OCI-LY1 (cell line): ENCODE measurements around the gene TFAP2E.
"Not testable (repeated sequence)": the region's sequence is repeated elsewhere in the genome, so short reads cannot be mapped to it uniquely, and the experiment has no call there.

Experiments used
- H2AFZ ChIP-seq: fragments of 200-600 bp; sonication (generic), shearing (Covaris generic); 2 replicates; pipeline ENCODE4 v1.6.0; 2014; ENCODE audit warnings: antibody characterized with exemption, mild to moderate bottlenecking, low read length
- H3F3A ChIP-seq: fragments of 200-600 bp; sonication (generic), shearing (Covaris generic); 2 replicates; pipeline ENCODE4 v1.6.0; 2014; ENCODE audit warnings: mild to moderate bottlenecking, antibody characterized with exemption, low read length, moderate library complexity; ENCODE audit not compliant: insufficient read depth
- H3K27ac ChIP-seq: fragments of 200-600 bp; sonication (generic); 2 replicates; pipeline ENCODE4 v1.5.1; 2014; ENCODE audit warnings: low read length, mixed run types, mild to moderate bottlenecking, low read depth; ENCODE audit not compliant: poor library complexity, severe bottlenecking
- H3K27me3 ChIP-seq: fragments of 200-600 bp; sonication (generic); 2 replicates; pipeline ENCODE4 v1.6.0; 2014; ENCODE audit warnings: antibody characterized with exemption, mild to moderate bottlenecking, low read length, moderate library complexity; ENCODE audit not compliant: insufficient read depth
- H3K36me3 ChIP-seq: fragments of 200-600 bp; sonication (generic); 2 replicates; pipeline ENCODE4 v1.6.1; 2014; ENCODE audit warnings: mild to moderate bottlenecking, antibody characterized with exemption, low read length, moderate library complexity, mixed read lengths; ENCODE audit not compliant: insufficient read depth
- H3K4me1 ChIP-seq: fragments of 200-600 bp; sonication (generic); 2 replicates; pipeline ENCODE4 v1.5.1; 2014; ENCODE audit warnings: mild to moderate bottlenecking, low read length, moderate library complexity; ENCODE audit not compliant: insufficient read depth, severe bottlenecking
- H3K4me2 ChIP-seq: fragments of 200-600 bp; sonication (generic), shearing (Covaris generic); 2 replicates; pipeline ENCODE4 v1.6.1; 2014; ENCODE audit warnings: low read length
- H3K4me3 ChIP-seq: fragments of 200-600 bp; sonication (generic); 2 replicates; pipeline ENCODE4 v1.5.1; 2014; ENCODE audit warnings: low read length, low read depth, mild to moderate bottlenecking, mixed read lengths; ENCODE audit not compliant: poor library complexity, severe bottlenecking
- H3K79me2 ChIP-seq: fragments of 200-600 bp; shearing (Covaris generic); 2 replicates; pipeline ENCODE4 v1.6.1; 2016; ENCODE audit warnings: mixed run types, low read length, mixed read lengths; ENCODE audit not compliant: insufficient read depth
- H3K9ac ChIP-seq: fragments of 200-600 bp; sonication (generic), shearing (Covaris generic); 2 replicates; pipeline ENCODE4 v1.6.1; 2014; ENCODE audit warnings: mild to moderate bottlenecking, low read length, mixed read lengths
- H3K9me2 ChIP-seq: fragments of 200-600 bp; sonication (generic), shearing (Covaris generic); 2 replicates; pipeline ENCODE4 v1.6.1; 2014; ENCODE audit warnings: low read depth, mild to moderate bottlenecking, low read length, mixed read lengths
- H3K9me3 ChIP-seq: fragments of 200-600 bp; shearing (Covaris generic); 2 replicates; pipeline ENCODE4 v1.6.1; 2014; ENCODE audit warnings: low read length, mixed read lengths
- H4K20me1 ChIP-seq: fragments of 200-600 bp; sonication (generic), shearing (Covaris generic); 2 replicates; pipeline ENCODE4 v1.6.0; 2016; ENCODE audit warnings: mild to moderate bottlenecking, low read length; ENCODE audit not compliant: insufficient read depth
- EZH2 ChIP-seq: fragments of 200-600 bp; sonication (generic), shearing (Covaris generic); IDR thresholded peaks from 2 replicates; pipeline ENCODE4 v1.8.0; 2017; ENCODE audit warnings: borderline replicate concordance, mixed run types, mild to moderate bottlenecking, antibody characterized with exemption, low read length, moderate library complexity, mixed read lengths
- TF ChIP-seq, protein P1 (sequence below): fragments of 200-600 bp; sonication (generic), shearing (Covaris generic); IDR thresholded peaks from 2 replicates; pipeline ENCODE4 v1.5.1; 2017; ENCODE audit warnings: mild to moderate bottlenecking, antibody characterized with exemption, low read length, moderate library complexity, mixed read lengths

TFAP2E gene

DNA sequence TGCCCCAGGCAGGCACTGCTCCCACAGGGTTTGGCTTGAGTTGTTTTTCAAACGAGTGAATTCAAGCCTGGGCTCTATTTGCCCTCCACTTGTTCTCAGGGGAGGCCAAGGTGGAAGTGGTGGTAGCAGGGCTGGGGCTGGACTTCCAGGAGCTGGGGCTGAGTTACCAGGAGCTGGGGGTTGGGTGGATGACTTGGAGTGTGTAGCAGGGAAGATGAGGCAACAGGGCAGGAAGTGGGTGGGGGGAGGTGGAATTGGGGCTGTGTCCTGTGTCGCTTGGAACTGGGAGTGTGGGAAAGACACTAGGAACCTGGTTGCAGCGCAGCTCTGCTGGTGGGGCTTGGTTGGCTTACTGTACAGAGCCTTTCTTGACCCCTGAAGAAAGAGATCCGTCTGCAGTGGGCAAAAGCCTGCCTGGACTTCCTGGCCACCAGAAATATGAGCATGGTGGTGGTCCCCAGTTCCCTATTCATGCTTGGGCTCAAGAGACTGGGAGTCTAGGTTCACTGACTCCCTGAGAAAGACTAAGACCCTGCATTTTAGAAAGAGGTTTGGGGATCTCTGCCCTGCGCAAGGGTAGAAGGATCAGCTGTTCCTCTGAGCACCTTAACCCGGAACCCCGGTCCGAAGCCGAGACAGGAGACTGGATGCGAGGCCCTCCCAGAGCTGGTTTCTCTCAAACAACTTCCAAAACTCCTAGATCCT lies 3.1 kb downstream of the TFAP2E start:
- no peak overlapping the region for H3K27ac ChIP-seq
- H3K9me3 ChIP-seq: no peaks in the 10 kb centered on the region
- no peaks in the 10 kb centered on the region for H3K9me2 ChIP-seq
- no peak overlapping the region for H2AFZ ChIP-seq
- TF ChIP-seq EZH2: no peak
- TF ChIP-seq, protein P1, sequence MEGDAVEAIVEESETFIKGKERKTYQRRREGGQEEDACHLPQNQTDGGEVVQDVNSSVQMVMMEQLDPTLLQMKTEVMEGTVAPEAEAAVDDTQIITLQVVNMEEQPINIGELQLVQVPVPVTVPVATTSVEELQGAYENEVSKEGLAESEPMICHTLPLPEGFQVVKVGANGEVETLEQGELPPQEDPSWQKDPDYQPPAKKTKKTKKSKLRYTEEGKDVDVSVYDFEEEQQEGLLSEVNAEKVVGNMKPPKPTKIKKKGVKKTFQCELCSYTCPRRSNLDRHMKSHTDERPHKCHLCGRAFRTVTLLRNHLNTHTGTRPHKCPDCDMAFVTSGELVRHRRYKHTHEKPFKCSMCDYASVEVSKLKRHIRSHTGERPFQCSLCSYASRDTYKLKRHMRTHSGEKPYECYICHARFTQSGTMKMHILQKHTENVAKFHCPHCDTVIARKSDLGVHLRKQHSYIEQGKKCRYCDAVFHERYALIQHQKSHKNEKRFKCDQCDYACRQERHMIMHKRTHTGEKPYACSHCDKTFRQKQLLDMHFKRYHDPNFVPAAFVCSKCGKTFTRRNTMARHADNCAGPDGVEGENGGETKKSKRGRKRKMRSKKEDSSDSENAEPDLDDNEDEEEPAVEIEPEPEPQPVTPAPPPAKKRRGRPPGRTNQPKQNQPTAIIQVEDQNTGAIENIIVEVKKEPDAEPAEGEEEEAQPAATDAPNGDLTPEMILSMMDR: no peak
- H3F3A ChIP-seq: no peaks in the 10 kb centered on the region
- no peaks in the 10 kb centered on the region for H4K20me1 ChIP-seq
- no peaks in the 10 kb centered on the region for H3K36me3 ChIP-seq
- peak overlapping the region; percentile 83; the same call in 1 of the 2 replicates for H3K4me2 ChIP-seq
- H3K27me3 ChIP-seq: no peaks in the 10 kb centered on the region; the same call in 1 of the 2 replicates
- peaks cover 28% of the 10 kb centered on the region for H3K4me1 ChIP-seq
- H3K4me3 ChIP-seq: peak overlapping the region; percentile 59
- no peak overlapping the region; the same call in 1 of the 2 replicates for H3K9ac ChIP-seq
- H3K79me2 ChIP-seq: no peaks in the 10 kb centered on the region

DNA sequence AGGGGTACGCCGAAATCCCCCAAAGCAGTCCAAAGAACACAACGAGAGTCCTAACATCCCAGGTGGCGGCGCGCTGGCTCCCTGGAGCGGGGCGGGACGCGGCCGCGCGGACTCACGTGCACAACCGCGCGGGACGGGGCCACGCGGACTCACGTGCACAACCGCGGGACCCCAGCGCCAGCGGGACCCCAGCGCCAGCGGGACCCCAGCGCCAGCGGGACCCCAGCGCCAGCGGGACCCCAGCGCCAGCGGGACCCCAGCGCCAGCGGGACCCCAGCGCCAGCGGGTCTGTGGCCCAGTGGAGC lies 3.6 kb downstream of the TFAP2E start:
- not testable (repeated sequence) for H3K9ac ChIP-seq, H3K9me3 ChIP-seq, H3K9me2 ChIP-seq, H3K27ac ChIP-seq, H3F3A ChIP-seq, H3K27me3 ChIP-seq, H2AFZ ChIP-seq, H3K79me2 ChIP-seq, H4K20me1 ChIP-seq, H3K36me3 ChIP-seq
- H3K4me3 ChIP-seq: peak overlapping the region; percentile 59
- peak overlapping the region; percentile 83; the same call in 1 of the 2 replicates for H3K4me2 ChIP-seq
- H3K4me1 ChIP-seq: peaks cover 29% of the 10 kb centered on the region

DNA sequence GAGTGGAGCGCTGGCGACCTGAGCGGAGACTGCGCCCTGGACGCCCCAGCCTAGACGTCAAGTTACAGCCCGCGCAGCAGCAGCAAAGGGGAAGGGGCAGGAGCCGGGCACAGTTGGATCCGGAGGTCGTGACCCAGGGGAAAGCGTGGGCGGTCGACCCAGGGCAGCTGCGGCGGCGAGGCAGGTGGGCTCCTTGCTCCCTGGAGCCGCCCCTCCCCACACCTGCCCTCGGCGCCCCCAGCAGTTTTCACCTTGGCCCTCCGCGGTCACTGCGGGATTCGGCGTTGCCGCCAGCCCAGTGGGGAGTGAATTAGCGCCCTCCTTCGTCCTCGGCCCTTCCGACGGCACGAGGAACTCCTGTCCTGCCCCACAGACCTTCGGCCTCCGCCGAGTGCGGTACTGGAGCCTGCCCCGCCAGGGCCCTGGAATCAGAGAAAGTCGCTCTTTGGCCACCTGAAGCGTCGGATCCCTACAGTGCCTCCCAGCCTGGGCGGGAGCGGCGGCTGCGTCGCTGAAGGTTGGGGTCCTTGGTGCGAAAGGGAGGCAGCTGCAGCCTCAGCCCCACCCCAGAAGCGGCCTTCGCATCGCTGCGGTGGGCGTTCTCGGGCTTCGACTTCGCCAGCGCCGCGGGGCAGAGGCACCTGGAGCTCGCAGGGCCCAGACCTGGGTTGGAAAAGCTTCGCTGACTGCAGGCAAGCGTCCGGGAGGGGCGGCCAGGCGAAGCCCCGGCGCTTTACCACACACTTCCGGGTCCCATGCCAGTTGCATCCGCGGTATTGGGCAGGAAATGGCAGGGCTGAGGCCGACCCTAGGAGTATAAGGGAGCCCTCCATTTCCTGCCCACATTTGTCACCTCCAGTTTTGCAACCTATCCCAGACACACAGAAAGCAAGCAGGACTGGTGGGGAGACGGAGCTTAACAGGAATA lies 4.2 kb downstream of the TFAP2E start:
- peak overlapping the region; percentile 83 for H3K4me2 ChIP-seq
- no peak overlapping the region for H3K27ac ChIP-seq
- no peaks in the 10 kb centered on the region for H3K79me2 ChIP-seq
- peak overlapping the region; percentile 92 for H2AFZ ChIP-seq
- peak overlapping the region; percentile 67 for H3K9ac ChIP-seq
- no peaks in the 10 kb centered on the region; the same call in 1 of the 2 replicates for H3K27me3 ChIP-seq
- H3F3A ChIP-seq: no peaks in the 10 kb centered on the region
- peak overlapping the region; percentile 59 for H3K4me3 ChIP-seq
- H3K4me1 ChIP-seq: peaks cover 29% of the 10 kb centered on the region
- no peaks in the 10 kb centered on the region for H4K20me1 ChIP-seq
- TF ChIP-seq EZH2: no peak
- TF ChIP-seq, protein P1: no peak
- H3K9me2 ChIP-seq: no peaks in the 10 kb centered on the region
- H3K9me3 ChIP-seq: no peaks in the 10 kb centered on the region
- H3K36me3 ChIP-seq: no peaks in the 10 kb centered on the region
